ENCODE results near the gene KIF26A. TPM values are rescaled to one million over a fixed set of nuclear protein-coding genes. Genes with fewer than 3 reads are reported as not detected.
"Not testable (repeated sequence)": the region's sequence is repeated elsewhere in the genome, so short reads cannot be mapped to it uniquely, and the experiment has no call there.

KIF26A gene
- total RNA-seq, 1 donor from 2014 or later, result 0.26 TPM

- H3K27ac Mint-ChIP-seq, result no peak overlapping the region
- no peaks in the 10 kb centered on the region for H3K4me1 Mint-ChIP-seq
- DNase-seq, result no peak
- H3K27me3 Mint-ChIP-seq, result peaks cover 1% of the 10 kb centered on the region
- intact Hi-C loops (cut with micrococcal nuclease), result no loop called here
- H3K36me3 Mint-ChIP-seq (ENCODE audit: low read depth), result no peaks in the 10 kb centered on the region
- H3K4me3 Mint-ChIP-seq, result no peak overlapping the region
- no peaks in the 10 kb centered on the region for H3K9me3 Mint-ChIP-seq
Observed at GRCh38 chr14:104145826-104146601, 7.6 kb downstream of the KIF26A start.

GRCh38 chr14:104146651-104147345, 8.4 kb downstream of the KIF26A start:
- intact Hi-C loops (cut with micrococcal nuclease), result no loop called here
- no peak overlapping the region for H3K4me3 Mint-ChIP-seq
- H3K27ac Mint-ChIP-seq, result no peak overlapping the region
- no peaks in the 10 kb centered on the region for H3K36me3 Mint-ChIP-seq (ENCODE audit: low read depth)
- H3K27me3 Mint-ChIP-seq, result no peaks in the 10 kb centered on the region
- H3K4me1 Mint-ChIP-seq, result no peaks in the 10 kb centered on the region
- H3K9me3 Mint-ChIP-seq, result no peaks in the 10 kb centered on the region
- DNase-seq, result no peak

- no peaks in the 10 kb centered on the region for H3K4me1 Mint-ChIP-seq
- H3K36me3 Mint-ChIP-seq (ENCODE audit: low read depth), result no peaks in the 10 kb centered on the region
- no peak for DNase-seq
- H3K27ac Mint-ChIP-seq, result no peak overlapping the region
- no peak overlapping the region for H3K4me3 Mint-ChIP-seq
- intact Hi-C loops (cut with micrococcal nuclease), result no loop called here
- H3K27me3 Mint-ChIP-seq, result no peaks in the 10 kb centered on the region
- H3K9me3 Mint-ChIP-seq, result no peaks in the 10 kb centered on the region
Observed at GRCh38 chr14:104147346-104148125, 9.1 kb downstream of the KIF26A start.

GRCh38 chr14:104148433-104149277, 10.3 kb downstream of the KIF26A start:
- Mint-ChIP-seq H3K27me3 (no peaks in the 10 kb centered on the region), H3K9me3 (no peaks in the 10 kb centered on the region), H3K27ac (no peak overlapping the region), H3K4me1 (no peaks in the 10 kb centered on the region), H3K36me3 (ENCODE audit: low read depth) (no peaks in the 10 kb centered on the region), H3K4me3 (no peak overlapping the region)
- intact Hi-C loops (cut with micrococcal nuclease), result no loop called here
- DNase-seq, result no peak

- Mint-ChIP-seq H3K27me3 (no peaks in the 10 kb centered on the region), H3K36me3 (ENCODE audit: low read depth) (no peaks in the 10 kb centered on the region), H3K27ac (no peak overlapping the region), H3K4me3 (no peak overlapping the region), H3K9me3 (no peaks in the 10 kb centered on the region), H3K4me1 (no peaks in the 10 kb centered on the region)
- no peak for DNase-seq
- intact Hi-C loops (cut with micrococcal nuclease), result no loop called here
Observed at GRCh38 chr14:104149278-104149595, 10.8 kb downstream of the KIF26A start.

- no peaks in the 10 kb centered on the region for H3K9me3 Mint-ChIP-seq
- H3K36me3 Mint-ChIP-seq (ENCODE audit: low read depth), result no peaks in the 10 kb centered on the region
- no peak overlapping the region for H3K4me3 Mint-ChIP-seq
- intact Hi-C loops (cut with micrococcal nuclease), result no loop called here
- no peaks in the 10 kb centered on the region for H3K4me1 Mint-ChIP-seq
- no peak overlapping the region for H3K27ac Mint-ChIP-seq
- no peak for DNase-seq
- no peaks in the 10 kb centered on the region for H3K27me3 Mint-ChIP-seq
Observed at GRCh38 chr14:104149617-104150135, 11.3 kb downstream of the KIF26A start.

- intact Hi-C loops (cut with micrococcal nuclease), result no loop called here
- H3K27ac Mint-ChIP-seq, result no peak overlapping the region
- no peaks in the 10 kb centered on the region for H3K4me1 Mint-ChIP-seq
- H3K36me3 Mint-ChIP-seq (ENCODE audit: low read depth), result no peaks in the 10 kb centered on the region
- no peak overlapping the region for H3K4me3 Mint-ChIP-seq
- no peaks in the 10 kb centered on the region for H3K9me3 Mint-ChIP-seq
- no peak for DNase-seq
- no peaks in the 10 kb centered on the region for H3K27me3 Mint-ChIP-seq
Observed at GRCh38 chr14:104150136-104151025, 12.0 kb downstream of the KIF26A start.

GRCh38 chr14:104151026-104151381, 12.6 kb downstream of the KIF26A start:
- Mint-ChIP-seq H3K4me1 (no peaks in the 10 kb centered on the region), H3K27me3 (no peaks in the 10 kb centered on the region), H3K36me3 (ENCODE audit: low read depth) (no peaks in the 10 kb centered on the region), H3K27ac (no peak overlapping the region), H3K9me3 (no peaks in the 10 kb centered on the region), H3K4me3 (no peak overlapping the region)
- no peak for DNase-seq
- intact Hi-C loops (cut with micrococcal nuclease), result no loop called here

GRCh38 chr14:104151566-104152245, 13.3 kb downstream of the KIF26A start:
- H3K36me3 Mint-ChIP-seq (ENCODE audit: low read depth), result no peaks in the 10 kb centered on the region
- H3K27me3 Mint-ChIP-seq, result no peaks in the 10 kb centered on the region
- no peaks in the 10 kb centered on the region for H3K9me3 Mint-ChIP-seq
- no peak overlapping the region for H3K4me3 Mint-ChIP-seq
- no peaks in the 10 kb centered on the region for H3K4me1 Mint-ChIP-seq
- intact Hi-C loops (cut with micrococcal nuclease), result no loop called here
- no peak for DNase-seq
- no peak overlapping the region for H3K27ac Mint-ChIP-seq

GRCh38 chr14:104152246-104152575, 13.8 kb downstream of the KIF26A start:
- no peaks in the 10 kb centered on the region for H3K36me3 Mint-ChIP-seq (ENCODE audit: low read depth)
- no peaks in the 10 kb centered on the region for H3K4me1 Mint-ChIP-seq
- H3K9me3 Mint-ChIP-seq, result no peaks in the 10 kb centered on the region
- no peak overlapping the region for H3K4me3 Mint-ChIP-seq
- H3K27me3 Mint-ChIP-seq, result no peaks in the 10 kb centered on the region
- DNase-seq, result no peak
- intact Hi-C loops (cut with micrococcal nuclease), result no loop called here
- H3K27ac Mint-ChIP-seq, result no peak overlapping the region

- no peak overlapping the region for H3K27ac Mint-ChIP-seq
- no peaks in the 10 kb centered on the region for H3K9me3 Mint-ChIP-seq
- H3K36me3 Mint-ChIP-seq (ENCODE audit: low read depth), result no peaks in the 10 kb centered on the region
- no peaks in the 10 kb centered on the region for H3K27me3 Mint-ChIP-seq
- no peak for DNase-seq
- no peak overlapping the region for H3K4me3 Mint-ChIP-seq
- intact Hi-C loops (cut with micrococcal nuclease), result no loop called here
- H3K4me1 Mint-ChIP-seq, result no peaks in the 10 kb centered on the region
Observed at GRCh38 chr14:104152686-104153393, 14.5 kb downstream of the KIF26A start.

- H3K36me3 Mint-ChIP-seq (ENCODE audit: low read depth); intact Hi-C loops (cut with micrococcal nuclease); H3K27ac Mint-ChIP-seq; H3K27me3 Mint-ChIP-seq; DNase-seq; H3K9me3 Mint-ChIP-seq; H3K4me3 Mint-ChIP-seq; H3K4me1 Mint-ChIP-seq: not testable (repeated sequence)
Observed at GRCh38 chr14:104153394-104153755, 15.0 kb downstream of the KIF26A start.

Data from activated CD4-positive, alpha-beta T cell treated with anti-CD3 and anti-CD28 coated beads, Interleukin-2, amount 10 ng/mL, durations not matched to agents 24 days and 14 days (primary cell).